Measurements from ENCODE around the gene HDAC1. TPM values are rescaled to one million over a fixed set of nuclear protein-coding genes. Genes with fewer than 3 reads are reported as not detected.

HDAC1 gene
- total and polyA plus RNA-seq, 2 of the 13 experiments (the other 11 are each of a cell fraction or from before 2014, with no cell fraction given) = 93.5 to 189 TPM

DNA sequence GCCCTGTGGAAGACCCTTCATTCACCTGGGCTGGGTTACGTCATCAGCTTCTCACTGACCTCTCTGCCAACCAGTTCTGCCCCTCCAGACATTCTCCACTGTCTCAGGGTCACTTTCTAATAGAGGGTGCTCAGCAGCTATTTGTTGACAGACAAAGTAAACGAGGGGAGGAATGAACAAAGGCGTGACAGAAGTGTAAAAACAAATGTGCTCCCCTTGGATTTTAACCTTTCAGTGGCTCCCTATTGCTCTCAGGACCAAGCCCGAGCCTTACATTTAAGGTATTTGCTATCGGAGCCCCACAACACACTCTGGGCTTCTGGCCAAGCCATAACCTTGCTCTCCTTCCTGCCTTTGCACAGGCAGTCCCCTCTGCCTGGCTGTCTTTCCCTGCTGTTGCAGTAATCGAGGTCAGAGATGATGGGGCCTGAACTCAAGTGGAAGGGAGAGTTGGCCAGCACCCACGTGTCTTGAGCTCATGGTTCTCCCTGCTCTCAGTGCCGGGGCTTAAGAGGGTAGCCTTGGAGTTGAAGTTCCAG is 53.5 kb downstream of the HDAC1 start (continued):
- TF ChIP-seq, protein P1, sequence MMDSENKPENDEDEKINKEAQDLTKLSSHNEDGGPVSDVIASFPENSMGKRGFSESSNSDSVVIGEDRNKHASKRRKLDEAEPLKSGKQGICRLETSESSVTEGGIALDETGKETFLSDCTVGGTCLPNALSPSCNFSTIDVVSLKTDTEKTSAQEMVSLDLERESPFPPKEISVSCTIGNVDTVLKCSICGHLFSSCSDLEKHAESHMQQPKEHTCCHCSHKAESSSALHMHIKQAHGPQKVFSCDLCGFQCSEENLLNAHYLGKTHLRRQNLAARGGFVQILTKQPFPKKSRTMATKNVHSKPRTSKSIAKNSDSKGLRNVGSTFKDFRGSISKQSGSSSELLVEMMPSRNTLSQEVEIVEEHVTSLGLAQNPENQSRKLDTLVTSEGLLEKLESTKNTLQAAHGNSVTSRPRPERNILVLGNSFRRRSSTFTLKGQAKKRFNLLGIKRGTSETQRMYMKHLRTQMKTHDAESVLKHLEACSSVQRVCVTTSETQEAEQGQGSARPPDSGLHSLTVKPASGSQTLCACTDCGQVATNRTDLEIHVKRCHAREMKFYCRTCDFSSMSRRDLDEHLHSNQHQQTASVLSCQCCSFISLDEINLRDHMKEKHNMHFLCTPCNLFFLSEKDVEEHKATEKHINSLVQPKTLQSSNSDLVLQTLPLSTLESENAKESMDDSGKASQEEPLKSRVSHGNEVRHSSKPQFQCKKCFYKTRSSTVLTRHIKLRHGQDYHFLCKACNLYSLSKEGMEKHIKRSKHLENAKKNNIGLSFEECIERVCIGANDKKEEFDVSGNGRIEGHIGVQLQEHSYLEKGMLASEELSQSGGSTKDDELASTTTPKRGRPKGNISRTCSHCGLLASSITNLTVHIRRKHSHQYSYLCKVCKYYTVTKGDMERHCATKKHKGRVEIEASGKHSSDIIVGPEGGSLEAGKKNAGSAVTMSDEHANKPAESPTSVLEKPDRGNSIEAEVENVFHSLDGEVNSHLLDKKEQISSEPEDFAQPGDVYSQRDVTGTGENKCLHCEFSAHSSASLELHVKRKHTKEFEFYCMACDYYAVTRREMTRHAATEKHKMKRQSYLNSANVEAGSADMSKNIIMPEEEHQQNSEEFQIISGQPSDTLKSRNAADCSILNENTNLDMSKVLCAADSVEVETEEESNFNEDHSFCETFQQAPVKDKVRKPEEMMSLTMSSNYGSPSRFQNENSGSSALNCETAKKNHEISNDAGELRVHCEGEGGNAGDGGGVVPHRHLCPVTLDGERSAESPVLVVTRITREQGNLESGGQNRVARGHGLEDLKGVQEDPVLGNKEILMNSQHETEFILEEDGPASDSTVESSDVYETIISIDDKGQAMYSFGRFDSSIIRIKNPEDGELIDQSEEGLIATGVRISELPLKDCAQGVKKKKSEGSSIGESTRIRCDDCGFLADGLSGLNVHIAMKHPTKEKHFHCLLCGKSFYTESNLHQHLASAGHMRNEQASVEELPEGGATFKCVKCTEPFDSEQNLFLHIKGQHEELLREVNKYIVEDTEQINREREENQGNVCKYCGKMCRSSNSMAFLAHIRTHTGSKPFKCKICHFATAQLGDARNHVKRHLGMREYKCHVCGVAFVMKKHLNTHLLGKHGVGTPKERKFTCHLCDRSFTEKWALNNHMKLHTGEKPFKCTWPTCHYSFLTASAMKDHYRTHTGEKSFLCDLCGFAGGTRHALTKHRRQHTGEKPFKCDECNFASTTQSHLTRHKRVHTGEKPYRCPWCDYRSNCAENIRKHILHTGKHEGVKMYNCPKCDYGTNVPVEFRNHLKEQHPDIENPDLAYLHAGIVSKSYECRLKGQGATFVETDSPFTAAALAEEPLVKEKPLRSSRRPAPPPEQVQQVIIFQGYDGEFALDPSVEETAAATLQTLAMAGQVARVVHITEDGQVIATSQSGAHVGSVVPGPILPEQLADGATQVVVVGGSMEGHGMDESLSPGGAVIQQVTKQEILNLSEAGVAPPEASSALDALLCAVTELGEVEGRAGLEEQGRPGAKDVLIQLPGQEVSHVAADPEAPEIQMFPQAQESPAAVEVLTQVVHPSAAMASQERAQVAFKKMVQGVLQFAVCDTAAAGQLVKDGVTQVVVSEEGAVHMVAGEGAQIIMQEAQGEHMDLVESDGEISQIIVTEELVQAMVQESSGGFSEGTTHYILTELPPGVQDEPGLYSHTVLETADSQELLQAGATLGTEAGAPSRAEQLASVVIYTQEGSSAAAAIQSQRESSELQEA (CRISPR knock-in tag; IDR thresholded peaks at IDR 0.05; ENCODE audit: not compliant biosample characterization) = no peak
- TF ChIP-seq, protein P2, sequence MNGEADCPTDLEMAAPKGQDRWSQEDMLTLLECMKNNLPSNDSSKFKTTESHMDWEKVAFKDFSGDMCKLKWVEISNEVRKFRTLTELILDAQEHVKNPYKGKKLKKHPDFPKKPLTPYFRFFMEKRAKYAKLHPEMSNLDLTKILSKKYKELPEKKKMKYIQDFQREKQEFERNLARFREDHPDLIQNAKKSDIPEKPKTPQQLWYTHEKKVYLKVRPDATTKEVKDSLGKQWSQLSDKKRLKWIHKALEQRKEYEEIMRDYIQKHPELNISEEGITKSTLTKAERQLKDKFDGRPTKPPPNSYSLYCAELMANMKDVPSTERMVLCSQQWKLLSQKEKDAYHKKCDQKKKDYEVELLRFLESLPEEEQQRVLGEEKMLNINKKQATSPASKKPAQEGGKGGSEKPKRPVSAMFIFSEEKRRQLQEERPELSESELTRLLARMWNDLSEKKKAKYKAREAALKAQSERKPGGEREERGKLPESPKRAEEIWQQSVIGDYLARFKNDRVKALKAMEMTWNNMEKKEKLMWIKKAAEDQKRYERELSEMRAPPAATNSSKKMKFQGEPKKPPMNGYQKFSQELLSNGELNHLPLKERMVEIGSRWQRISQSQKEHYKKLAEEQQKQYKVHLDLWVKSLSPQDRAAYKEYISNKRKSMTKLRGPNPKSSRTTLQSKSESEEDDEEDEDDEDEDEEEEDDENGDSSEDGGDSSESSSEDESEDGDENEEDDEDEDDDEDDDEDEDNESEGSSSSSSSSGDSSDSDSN (CRISPR knock-in tag; IDR thresholded peaks at IDR 0.05) = 0 out of 2 replicates have a peak, but pooled peaks have one; percentile 33
- TF ChIP-seq JDP2 (CRISPR knock-in tag; IDR thresholded peaks at IDR 0.05; ENCODE audit: borderline replicate concordance) (no peak), ZNF253 (CRISPR knock-in tag; IDR thresholded peaks at IDR 0.05; ENCODE audit: borderline replicate concordance) (no peak), SOX6 (IDR thresholded peaks at IDR 0.05) (no peak), SOX6 (CRISPR knock-in tag; IDR thresholded peaks at IDR 0.05) (peak; percentile 75; the same call in 1 of the 2 replicates), NONO (IDR thresholded peaks at IDR 0.05) (no peak), NONO (CRISPR knock-in tag; conservative IDR thresholded peaks at IDR 0.05) (no peak), ZNF572 (CRISPR knock-in tag; IDR thresholded peaks at IDR 0.05) (no peak), REPIN1 (CRISPR knock-in tag; IDR thresholded peaks at IDR 0.05; ENCODE audit: borderline replicate concordance, low read depth) (no peak)
- TF ChIP-seq, protein P3, sequence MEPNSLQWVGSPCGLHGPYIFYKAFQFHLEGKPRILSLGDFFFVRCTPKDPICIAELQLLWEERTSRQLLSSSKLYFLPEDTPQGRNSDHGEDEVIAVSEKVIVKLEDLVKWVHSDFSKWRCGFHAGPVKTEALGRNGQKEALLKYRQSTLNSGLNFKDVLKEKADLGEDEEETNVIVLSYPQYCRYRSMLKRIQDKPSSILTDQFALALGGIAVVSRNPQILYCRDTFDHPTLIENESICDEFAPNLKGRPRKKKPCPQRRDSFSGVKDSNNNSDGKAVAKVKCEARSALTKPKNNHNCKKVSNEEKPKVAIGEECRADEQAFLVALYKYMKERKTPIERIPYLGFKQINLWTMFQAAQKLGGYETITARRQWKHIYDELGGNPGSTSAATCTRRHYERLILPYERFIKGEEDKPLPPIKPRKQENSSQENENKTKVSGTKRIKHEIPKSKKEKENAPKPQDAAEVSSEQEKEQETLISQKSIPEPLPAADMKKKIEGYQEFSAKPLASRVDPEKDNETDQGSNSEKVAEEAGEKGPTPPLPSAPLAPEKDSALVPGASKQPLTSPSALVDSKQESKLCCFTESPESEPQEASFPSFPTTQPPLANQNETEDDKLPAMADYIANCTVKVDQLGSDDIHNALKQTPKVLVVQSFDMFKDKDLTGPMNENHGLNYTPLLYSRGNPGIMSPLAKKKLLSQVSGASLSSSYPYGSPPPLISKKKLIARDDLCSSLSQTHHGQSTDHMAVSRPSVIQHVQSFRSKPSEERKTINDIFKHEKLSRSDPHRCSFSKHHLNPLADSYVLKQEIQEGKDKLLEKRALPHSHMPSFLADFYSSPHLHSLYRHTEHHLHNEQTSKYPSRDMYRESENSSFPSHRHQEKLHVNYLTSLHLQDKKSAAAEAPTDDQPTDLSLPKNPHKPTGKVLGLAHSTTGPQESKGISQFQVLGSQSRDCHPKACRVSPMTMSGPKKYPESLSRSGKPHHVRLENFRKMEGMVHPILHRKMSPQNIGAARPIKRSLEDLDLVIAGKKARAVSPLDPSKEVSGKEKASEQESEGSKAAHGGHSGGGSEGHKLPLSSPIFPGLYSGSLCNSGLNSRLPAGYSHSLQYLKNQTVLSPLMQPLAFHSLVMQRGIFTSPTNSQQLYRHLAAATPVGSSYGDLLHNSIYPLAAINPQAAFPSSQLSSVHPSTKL (CRISPR knock-in tag; IDR thresholded peaks at IDR 0.05) = peak; percentile 44; the same call in 1 of the 2 replicates

Data from HepG2 (cell line).